ENCODE data around the gene AK1.

GRCh38 chr9:127850286-127850830 lies 27.1 kb downstream of the AK1 start:
- TF ChIP-seq, protein P1, sequence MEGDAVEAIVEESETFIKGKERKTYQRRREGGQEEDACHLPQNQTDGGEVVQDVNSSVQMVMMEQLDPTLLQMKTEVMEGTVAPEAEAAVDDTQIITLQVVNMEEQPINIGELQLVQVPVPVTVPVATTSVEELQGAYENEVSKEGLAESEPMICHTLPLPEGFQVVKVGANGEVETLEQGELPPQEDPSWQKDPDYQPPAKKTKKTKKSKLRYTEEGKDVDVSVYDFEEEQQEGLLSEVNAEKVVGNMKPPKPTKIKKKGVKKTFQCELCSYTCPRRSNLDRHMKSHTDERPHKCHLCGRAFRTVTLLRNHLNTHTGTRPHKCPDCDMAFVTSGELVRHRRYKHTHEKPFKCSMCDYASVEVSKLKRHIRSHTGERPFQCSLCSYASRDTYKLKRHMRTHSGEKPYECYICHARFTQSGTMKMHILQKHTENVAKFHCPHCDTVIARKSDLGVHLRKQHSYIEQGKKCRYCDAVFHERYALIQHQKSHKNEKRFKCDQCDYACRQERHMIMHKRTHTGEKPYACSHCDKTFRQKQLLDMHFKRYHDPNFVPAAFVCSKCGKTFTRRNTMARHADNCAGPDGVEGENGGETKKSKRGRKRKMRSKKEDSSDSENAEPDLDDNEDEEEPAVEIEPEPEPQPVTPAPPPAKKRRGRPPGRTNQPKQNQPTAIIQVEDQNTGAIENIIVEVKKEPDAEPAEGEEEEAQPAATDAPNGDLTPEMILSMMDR (IDR thresholded peaks at IDR 0.05) = no peak
- TF ChIP-seq POLR2A (IDR thresholded peaks at IDR 0.05) = no peak
- TF ChIP-seq POLR2AphosphoS5 (IDR thresholded peaks at IDR 0.05) = no peak
